Suppressor macrophage treated with lipopolysaccharide for 1 hour (primary cell): ENCODE data around the gene MAP1B.
A peak's percentile ranks its signal among the peaks of the same experiment; 100 is the strongest.
"Not testable (repeated sequence)": the region's sequence is repeated elsewhere in the genome, so short reads cannot be mapped to it uniquely, and the experiment has no call there.

ENCODE experiments used
- DNase-seq, 3 donors: peaks; one replicate each; pipeline ENCODE4 v3.0.0-alpha.2; 2020 to 2022

The MAP1B gene

DNA sequence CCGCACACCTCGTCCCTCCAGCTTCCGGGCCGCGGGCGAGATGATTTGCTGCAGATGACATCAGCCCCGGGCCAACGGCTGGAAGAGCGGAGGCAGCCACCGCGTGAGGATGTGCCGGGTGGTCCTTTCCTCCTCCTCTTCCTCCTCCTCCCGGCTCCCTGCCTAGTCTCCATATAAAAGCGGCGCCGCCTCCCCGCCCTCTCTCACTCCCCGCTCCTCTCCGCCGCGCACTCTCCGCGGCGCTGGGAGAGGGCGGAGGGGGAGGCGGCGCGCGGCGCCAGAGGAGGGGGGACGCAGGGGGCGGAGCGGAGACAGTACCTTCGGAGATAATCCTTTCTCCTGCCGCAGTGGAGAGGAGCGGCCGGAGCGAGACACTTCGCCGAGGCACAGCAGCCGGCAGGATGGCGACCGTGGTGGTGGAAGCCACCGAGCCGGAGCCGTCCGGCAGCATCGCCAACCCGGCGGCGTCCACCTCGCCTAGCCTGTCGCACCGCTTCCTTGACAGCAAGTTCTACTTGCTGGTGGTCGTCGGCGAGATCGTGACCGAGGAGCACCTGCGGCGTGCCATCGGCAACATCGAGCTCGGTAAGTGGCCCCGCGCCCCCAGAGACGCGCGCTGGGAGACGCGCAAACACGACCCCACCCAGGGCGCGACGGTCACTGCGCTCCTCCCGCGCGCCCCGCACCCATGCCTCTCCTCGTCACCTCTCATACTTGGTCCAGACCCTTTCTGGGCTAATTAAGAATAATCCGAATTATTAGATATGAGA lies at the start of gene MAP1B:
TSS of gene MAP1B (plus strand) at position 345 of the 770 bp plus-strand sequence. CDS start at position 402, 57 bp downstream.
- DNase-seq = no peak

DNA sequence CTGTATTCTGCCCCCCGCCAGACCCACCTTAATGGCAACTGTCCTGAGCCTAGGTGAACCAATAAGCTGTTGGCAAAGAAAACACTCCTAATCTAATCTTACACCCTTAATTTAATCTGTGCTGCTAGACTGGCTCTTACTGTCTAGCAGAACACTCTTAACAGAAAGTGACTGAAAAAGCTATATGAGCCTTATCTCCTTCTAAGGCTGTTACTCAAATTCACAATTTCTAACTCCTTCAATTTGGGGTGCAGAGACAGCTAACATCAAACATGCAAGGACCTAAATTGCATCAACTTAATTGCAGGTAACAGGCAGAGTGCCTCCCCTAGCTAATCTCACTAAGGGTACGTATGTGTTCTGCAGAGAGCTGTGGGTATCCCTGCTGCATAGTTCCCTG lies 49.5 kb upstream of the MAP1B start:
- no peak for DNase-seq

DNA sequence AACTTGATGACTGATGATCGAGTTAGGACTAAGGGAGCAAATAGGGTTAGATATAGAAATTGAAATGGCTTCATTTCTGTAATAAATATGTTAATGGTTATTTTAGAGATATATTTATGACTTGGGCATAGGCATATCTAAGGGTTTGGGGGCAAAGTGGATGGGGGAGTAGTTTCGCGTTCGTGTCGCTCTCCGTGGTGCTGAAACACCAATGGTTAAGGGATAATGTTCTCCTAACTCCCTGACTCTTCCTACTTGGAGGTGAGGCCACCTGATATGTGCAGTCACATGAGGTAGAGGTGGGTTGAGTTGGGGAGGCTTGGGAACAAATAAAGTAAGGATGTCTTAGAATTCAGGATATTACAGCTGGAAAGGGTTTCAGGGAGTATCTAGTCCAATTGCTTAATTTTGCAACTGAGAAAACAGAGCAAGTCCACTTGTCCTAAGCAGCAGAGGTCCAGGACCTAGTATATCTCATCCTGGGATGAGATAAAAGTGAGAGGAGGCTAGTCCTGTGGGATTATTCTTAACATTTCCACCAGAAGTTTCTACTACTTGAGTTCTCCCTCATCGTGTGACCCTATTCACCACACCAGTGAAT lies 44.0 kb upstream of the MAP1B start:
- peak in 2 of 3 donors; percentile 4 to 33 for DNase-seq

DNA sequence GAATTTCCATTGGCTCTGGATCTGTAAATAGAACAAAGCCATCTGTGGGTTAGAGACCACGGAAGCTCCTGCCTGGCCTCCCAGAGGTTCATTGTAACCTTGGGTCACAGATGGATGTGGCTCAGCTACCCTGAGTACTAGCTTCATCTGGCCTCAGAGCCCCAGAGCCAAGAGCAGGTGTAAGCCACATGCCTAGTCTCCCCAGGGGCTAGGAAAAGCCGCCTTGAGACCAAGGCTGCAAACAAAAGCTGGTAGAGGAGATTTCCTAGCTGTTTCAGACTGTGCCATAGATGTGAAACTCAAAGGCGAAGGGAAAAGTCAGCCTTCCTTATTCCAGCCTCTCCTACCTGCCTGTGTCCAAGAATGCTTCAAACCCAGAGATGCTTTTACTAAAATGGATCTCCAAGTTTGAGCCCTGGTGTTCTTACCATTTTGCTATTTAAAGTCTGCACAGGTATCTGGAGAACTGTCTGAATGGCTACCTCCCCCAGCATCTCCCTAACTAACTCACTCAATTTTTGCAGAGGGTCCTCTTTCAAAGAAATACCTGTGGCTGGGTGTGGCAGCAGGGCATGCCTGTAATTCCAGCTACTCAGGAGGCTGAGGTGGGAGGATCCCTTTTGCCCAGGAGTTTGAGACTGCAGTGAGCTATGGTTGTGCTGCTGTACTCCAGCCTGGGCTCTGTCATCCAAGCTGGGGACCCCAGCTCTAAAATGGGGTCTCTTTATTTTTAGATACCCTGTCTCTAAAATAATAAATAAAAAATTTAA lies 42.3 kb upstream of the MAP1B start:
- DNase-seq = no peak

DNA sequence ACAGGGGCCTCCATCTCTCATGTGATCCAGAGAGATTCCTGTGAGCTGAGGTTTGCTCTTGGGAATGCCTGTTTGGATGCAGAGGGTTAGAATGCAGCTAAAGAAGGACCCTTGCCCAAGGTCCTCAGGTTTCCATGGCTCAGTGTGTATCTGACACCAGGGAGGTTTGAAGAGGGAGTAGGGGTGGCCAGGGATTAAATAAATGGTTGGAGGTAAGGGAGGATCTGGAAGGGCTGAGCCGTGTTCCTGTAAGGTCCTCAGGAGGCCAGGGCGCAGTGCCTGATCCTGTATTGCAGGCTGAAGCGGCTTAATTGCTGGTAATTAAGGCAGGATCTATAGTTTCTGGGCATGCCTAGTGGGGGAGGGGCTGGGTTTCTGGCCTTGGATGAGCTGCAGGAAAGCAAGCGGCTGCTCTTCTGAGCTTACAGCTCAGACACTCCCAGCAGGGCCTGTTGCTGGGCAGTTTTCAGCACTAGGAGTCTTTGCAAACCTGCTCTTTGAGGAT lies 41.5 kb upstream of the MAP1B start:
- no peak for DNase-seq

DNA sequence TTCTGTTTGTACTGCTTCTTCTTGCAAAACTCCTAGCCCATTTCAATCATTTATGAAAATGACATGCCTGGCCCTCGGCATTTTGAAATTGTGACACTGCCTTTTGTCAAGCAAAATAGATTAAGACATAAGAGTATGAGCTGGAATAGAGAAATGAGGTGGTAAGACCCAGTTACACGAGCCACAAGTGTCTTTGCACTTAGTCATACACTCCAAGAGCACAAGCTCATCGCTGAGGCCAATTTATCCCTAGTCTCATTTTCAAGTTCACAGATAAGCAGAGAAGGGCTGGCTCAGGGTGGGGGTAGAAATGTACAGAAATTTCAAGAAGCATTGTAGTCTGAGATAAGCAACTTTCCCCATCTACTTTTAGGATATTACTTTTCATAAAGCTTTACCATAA lies 40.6 kb upstream of the MAP1B start:
- no peak for DNase-seq

DNA sequence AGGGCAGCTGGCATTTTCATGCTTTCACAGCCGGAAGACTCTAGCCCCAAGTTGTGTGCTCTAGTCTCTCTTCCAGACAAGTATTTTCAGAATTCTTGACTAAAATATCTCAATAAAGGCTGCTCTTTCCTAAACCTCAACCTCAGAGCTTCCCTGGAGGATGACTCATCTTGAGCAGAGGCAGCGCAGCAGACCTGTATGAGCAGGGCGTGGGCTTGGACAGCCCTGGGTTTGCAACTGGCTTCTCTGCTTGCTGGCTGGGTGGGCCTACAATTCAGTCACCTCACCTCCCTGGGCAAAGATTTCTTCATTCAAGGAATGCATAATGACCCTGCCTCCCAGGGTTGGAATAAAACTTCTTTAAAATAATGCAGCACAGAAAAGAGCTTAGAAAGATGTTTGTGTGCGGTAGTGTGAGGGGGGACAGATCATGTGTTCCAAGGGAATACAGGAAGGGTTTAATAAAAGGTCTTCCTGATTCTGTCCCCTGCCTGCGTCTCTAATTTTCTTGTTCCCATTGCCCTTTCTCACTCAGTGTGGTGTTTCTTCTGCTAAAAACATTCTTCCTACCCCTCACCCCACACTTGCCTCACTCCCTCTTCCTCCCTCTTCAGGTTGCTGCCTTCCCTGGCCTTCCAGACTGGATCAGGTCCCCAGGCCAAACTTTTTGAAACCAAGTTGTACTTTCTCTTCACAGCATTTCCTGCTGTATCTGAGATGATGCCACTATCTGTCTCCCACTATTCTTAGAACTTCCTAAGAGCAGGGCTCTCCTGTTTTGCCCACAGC lies 39.4 kb upstream of the MAP1B start:
- DNase-seq = no peak

DNA sequence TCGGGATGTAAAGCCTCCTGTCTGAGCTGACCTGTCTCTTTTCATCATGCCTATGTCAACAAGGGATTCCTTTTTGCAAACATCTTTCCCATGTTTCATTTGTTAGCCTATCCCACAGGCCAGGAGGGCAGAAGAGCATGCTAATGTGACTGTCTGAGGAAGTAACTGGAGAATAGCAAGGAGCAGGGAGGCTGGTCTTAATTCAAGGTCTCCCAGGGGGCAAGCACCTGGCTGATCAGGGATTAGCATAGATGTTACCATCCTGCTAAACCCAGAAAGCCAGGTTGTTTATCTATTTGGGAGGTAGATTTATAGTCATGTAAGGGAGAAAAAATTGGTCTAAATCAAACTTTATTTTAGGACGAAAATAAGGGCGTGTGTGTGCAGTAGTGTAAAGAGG lies 36.7 kb upstream of the MAP1B start:
- no peak for DNase-seq

- DNase-seq = no peak
These were observed 35.4 kb upstream of the MAP1B start for GRCh38 chr5:72071906-72072305.

DNA sequence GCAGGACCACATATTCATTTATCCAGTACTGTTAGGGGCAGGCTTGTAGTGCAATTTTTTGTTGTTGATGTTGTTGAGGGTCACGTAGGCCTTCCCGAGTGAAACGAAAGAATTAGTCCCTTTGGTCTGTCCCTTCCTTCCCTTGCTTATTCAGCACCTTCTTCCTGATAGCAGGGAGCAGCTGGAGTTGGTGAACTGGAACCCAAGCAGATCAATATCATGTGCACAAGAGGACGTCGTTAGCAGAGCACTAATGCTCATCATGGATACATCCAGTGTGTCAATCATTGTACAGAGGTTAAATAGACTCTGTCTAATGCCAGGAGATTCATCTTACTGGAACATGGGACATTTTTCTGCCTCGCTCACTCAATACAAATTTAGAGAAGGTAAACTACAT lies 33.0 kb upstream of the MAP1B start:
- DNase-seq = no peak

GRCh38 chr5:72075461-72075860 lies 31.8 kb upstream of the MAP1B start:
- no peak for DNase-seq

- DNase-seq = no peak
These were observed 30.5 kb upstream of the MAP1B start for GRCh38 chr5:72076621-72077300.

DNA sequence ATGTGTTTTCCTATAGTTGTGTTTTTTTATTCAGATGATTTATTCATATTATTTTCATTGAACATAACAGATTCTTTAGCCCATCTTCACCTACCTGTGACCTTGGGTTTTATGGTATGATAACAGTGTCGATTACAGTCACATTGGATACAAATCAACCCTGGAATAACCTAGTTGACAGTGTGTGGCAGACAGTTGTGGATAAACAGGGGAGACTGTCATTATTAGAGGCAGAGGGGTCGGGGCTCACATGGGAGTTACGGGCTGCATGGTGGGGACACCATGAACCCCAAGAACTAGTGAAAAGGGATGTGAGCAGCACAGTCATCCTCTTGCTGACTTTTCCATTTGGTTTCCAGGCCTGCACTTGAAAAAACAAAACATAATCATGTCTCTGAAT lies 29.9 kb upstream of the MAP1B start:
- DNase-seq = no peak

- DNase-seq = no peak
These were observed 28.0 kb upstream of the MAP1B start for GRCh38 chr5:72079288-72079687.

GRCh38 chr5:72082048-72082447 lies 25.2 kb upstream of the MAP1B start:
- DNase-seq = no peak

DNA sequence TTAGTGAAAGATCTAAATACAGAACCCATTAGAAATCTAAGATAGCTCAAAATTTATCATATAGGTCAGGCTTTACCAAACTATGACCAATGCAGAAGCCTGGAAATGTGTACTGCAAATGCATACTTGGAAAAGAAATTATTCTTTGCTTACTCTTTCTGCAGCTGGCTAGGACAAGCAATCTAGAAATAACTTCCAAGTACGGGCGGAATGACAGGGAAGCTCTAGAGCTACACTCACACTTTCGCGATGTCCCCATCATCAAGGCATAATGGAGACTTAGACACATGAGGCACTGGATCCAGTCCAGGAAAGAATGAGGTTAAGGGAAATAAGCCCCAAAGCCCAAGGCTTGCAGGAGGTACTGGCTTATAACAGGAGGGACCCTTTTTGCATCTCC lies 22.4 kb upstream of the MAP1B start:
- no peak for DNase-seq

GRCh38 chr5:72085319-72085718 lies 22.0 kb upstream of the MAP1B start:
- no peak for DNase-seq

GRCh38 chr5:72089713-72090112 lies 17.6 kb upstream of the MAP1B start:
- DNase-seq = not testable (repeated sequence)

DNA sequence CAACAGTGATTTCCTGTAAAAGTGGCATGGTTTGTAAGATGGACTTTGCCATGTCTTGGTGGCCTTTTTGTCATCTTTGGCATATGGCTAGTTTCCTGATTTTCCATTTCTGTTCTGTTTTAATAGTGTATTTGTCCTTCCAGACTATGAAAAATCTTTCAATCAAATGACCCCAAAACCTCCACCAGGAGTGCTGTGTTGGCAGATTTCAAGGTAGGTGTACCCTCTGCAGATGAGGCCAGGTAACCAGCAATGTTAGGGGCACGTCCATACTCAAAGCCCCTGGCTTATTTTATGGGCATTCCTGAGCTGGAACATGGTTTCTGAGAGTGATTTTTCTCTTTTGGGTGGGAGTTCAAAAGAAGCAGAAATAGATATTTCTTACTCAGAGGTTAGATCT lies 15.2 kb upstream of the MAP1B start:
- DNase-seq = no peak

- no peak for DNase-seq
These were observed 14.1 kb upstream of the MAP1B start for GRCh38 chr5:72093217-72093616.

DNA sequence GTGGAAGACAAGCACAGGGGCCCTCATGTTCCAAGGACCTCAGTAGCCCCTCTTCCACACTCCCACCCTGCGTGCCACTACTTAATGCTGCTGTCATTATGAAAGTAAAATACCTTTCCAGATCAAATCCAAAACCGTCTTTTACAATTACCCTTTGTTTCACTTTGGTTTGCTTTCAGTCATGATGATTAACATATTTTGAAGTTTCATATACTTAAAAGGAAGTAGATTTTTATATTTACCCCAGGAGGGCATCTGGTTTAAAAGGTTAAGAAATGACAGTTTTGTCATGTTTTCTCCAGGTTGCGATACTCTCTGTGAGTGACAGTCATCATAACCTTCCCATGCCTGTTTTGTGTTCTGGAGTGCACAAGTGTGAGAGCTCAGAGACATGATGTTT lies 13.5 kb upstream of the MAP1B start:
- DNase-seq = no peak

DNA sequence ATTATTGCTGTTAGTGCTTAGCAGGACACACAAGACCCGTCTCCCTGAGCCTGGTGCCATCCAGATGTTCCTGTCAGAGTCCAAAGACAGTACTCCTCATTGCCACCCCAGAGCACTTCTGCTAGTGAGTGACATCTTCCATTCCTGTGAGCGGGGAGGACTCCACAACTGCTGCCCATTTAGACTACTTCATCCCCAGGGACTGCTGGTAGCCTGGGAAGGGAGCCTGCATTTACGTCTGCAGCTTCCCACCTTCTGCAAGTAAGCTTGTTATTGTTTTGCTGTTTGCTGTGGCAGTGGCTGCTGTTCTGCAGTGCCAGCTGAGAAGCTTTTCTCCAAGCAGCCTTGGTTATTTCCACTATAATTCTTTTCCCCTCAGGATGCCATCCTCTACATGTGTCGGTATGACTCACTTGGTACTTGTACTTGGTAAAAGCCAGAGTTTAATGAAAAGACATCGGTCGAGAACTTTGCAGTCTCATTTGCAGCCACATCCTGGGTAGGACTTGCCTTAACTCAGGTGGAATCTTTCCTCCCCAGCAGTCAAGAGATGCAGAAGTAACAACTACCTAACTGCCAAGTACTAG lies 10.6 kb upstream of the MAP1B start:
- no peak for DNase-seq
